LNCAP (cell line): ENCODE measurements around the gene TMEM119.

Source experiments
- TF ChIP-seq, protein P1 (sequence below): fragments of 450-650 bp; IDR thresholded peaks from 2 replicates; pipeline ENCODE4 v1.5.1; 2017; ENCODE audit warnings: mild to moderate bottlenecking

TMEM119 gene

DNA sequence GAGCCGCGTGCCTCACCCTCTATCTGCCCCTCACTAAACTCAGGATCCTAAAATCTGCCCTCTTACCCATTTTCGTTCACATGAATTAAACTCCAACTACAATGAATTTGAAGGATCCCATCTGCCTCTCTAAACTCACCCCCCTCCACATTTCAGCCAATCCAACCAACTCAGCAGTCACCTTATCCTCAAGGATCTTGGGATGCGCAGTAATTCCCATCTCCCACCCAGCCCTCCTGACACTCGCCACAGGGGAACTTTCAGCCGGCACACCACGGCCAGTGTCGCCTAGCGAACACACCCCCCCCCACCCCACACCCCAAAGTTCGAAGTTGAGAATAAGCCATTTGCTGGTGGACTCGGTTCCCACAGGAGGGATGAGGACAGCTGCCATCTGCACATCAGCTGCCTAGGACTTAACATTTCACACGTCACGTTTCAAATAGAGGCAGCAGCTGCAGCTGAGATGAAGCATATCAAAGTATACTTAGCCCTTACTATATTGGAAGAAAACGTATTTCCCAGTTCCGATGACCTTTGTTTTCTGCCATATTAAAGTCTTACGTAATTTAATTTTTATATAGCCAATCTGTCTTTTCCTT lies 44.5 kb upstream of the TMEM119 start:
- TF ChIP-seq, protein P1, sequence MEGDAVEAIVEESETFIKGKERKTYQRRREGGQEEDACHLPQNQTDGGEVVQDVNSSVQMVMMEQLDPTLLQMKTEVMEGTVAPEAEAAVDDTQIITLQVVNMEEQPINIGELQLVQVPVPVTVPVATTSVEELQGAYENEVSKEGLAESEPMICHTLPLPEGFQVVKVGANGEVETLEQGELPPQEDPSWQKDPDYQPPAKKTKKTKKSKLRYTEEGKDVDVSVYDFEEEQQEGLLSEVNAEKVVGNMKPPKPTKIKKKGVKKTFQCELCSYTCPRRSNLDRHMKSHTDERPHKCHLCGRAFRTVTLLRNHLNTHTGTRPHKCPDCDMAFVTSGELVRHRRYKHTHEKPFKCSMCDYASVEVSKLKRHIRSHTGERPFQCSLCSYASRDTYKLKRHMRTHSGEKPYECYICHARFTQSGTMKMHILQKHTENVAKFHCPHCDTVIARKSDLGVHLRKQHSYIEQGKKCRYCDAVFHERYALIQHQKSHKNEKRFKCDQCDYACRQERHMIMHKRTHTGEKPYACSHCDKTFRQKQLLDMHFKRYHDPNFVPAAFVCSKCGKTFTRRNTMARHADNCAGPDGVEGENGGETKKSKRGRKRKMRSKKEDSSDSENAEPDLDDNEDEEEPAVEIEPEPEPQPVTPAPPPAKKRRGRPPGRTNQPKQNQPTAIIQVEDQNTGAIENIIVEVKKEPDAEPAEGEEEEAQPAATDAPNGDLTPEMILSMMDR: no peak

DNA sequence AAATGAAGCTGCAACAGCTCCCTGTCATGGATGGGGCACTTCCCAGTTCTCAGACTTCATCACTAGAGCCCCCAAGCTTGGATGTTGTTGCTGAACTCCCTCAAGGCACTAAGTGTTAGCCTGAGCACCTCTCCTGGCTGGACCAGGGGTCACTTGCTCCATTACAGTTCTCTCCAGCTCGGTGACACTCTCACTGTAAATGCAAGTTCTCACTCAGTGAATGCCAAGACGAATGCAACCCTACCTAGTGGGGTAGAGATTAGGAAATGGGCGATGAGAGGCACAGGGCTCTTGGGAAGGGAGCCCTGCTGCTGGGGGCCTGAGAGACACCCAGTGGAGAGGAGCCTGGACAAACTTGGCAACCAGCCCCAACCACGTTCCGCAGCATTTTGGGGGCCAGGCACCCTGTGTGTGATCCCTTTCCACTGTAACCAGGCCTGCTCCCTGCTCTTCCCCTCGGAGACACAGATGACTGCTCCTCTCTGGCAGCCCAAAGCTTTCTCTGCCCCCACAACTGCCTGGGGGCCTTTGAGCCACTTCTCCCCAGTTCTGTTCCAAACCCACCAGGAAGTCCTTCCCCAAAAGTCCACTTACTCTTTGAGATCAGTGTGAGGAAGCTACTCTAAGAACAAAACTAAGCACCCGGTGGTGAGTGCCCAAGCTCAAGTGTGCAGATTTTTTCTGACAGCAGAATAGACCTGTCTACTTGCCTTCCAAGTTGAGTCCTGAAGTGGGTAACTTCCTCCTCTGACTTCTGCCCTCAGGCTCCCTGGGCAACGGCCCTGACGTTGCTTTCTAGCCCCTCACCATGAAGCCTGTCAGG lies 43.8 kb upstream of the TMEM119 start:
- TF ChIP-seq, protein P1: no peak

DNA sequence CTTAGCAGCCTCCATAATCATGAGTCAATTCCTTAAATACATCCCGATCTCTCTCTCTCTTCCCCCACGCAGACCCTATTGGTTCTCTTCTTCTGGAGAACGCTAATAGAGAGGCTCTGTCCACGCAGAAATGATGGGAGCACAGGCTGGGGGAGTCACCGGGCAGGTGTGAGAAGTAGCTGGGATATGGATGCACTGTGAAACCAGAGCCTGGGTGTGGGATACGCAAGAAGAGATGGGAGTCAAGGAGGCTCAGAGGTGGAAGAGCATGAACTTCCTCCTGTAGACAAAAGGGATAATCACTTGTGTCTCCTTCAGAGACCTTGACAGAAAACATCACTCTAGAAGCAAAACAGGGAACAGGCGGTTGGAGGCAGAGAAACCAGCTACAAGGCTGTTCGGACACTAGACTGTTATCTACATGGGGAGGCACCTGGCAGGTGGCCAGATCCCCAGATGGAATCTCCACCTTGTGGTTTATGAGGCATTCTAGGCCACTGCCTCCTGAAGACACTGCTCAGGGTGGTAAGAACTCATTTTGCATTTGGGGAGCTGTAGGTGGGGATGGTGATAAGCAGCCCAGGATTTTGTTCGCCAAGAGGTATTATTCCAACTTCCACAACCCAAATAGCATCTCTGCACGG lies 43.0 kb upstream of the TMEM119 start:
- TF ChIP-seq, protein P1: no peak

DNA sequence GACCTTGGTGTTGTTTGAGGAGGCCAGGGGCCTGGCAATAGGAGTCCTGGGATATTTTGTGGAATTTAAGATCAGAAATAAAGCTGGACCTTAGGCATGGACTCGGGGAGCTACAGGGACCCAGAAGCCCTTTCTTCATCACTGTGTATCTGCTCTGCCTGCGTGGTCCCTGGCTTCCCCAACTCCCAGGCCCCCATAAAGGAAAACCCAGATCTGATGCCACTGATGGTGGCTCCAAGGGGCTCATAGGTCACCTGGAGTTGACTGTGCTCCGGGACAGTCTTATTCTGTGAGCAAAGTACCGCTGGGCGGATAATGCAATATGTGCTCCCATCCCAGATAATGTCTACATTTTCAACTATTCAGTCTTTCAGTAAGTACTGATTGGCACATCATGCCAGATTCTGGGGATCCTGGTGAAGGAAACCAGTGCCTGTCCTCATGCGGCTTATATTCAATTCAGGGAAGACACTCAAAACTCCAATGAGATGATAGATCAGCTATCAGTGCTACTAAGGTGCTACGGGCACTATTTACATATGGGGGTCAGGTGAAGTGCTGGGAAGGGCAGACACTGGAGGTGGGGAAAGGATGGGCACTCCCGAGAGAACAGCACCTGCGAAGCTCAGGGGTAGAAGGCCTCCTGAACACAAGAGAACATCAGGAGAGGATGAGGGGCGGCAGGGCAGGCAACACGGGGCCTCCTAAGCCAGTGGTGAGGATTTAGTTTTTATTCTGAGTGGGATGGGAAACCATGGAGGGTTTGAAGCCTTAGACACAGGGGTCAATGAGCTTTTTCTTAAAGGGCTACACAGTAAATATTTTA lies 41.3 kb upstream of the TMEM119 start:
- TF ChIP-seq, protein P1: no peak

DNA sequence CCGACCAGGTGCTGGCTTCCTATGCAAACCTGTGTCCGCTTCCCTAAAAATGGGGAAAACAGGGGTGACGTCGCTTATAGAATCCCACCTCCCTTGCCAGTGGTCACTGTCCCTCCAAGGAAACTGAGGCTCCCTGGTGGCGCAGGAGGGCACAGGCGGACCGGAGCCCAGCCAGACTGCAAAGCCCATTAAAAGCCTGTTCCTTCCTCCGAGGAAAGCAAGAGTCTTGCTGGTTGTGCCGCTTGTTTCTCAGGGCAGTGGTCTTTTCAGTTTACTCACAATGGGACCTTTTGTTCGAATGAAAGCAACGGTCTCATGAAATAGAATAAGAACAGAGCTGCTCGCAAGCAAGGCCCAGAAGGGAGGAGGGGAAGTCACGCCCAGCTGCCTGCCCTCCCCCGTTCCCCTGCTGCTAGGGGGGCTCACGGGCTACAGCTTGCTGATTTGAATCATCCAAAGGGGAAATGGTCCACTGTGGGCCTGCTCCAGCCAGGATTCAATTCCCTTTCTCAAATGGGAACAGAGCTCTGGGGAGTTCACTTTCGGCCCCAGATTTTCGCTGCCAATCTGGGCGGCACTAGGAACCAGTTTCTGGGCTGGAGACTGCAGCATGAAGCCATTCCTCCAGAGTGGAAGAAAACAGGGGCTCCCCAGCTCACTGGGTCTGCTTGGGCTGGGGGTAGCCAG lies 40.4 kb upstream of the TMEM119 start:
- TF ChIP-seq, protein P1: no peak

DNA sequence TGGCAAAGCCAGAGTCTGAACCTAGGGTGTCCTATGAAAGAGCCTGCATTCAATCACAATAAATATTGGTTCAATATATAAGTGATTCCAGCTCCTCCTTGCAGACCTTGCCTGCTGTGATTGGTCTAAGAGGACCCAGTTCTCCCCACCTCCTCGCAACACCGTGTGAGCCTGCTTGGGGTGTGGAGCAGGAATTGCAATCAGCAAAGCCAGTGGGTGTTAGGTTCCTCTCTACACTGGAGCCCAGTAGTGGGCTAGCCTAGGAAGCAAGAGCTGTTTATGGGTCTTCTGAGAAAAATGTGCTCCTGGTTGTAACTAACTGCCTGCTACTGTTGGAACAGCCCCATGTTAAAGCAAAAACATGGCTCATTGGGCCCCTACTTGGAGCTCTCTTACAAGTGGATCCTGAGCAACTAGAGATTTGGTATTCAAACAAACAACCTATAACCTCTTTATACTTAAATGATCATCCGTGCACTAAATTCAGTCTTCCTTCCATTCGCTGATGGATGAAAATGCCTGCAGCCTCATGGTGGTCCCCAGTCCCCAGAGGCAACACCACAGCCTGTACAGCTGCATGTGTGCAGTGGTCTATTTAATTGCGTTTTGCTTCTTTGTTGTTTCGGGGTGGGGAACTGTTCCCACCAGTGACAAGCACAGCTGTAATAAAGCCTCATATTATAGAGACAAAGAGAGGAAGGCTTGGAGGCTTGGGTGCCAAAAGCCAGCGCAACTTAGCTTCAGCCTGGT lies 39.5 kb upstream of the TMEM119 start:
- TF ChIP-seq, protein P1: no peak
